SK-N-SH (cell line): ENCODE data around the gene SHROOM4.

Source experiments
- POLR2AphosphoS5 ChIP-seq: IDR thresholded peaks from 2 replicates; pipeline ENCODE4 v1.6.1; 2012; ENCODE audit warnings: low read depth, low read length
- TF ChIP-seq, protein P1 (sequence below): IDR thresholded peaks from 2 replicates; pipeline ENCODE4 v1.4.0; 2012; ENCODE audit warnings: low read depth

DNA sequence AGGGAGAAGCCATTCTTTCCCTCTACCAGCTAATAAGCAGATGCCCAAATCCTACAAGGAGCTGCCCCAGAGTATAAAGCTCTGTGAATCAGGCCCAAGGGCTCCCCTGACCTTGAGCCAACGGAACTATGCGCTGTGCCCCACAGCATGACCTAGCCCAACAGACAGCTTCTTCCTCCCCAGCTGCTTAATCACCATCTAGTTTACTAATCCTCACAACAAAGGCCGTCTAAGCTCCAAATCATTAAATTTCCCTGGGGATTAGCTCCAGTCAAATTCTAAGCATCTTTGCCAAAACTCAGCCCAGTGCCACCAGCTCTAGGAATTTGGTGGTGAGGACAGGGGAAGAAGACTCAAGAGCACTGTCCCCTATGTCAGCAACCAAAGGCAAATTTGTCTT lies 113.1 kb downstream of the SHROOM4 start:
- TF ChIP-seq POLR2AphosphoS5 = no peak
- TF ChIP-seq, protein P1, sequence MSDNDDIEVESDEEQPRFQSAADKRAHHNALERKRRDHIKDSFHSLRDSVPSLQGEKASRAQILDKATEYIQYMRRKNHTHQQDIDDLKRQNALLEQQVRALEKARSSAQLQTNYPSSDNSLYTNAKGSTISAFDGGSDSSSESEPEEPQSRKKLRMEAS = no peak
